ENCODE measurements around the gene PHKG2. TPM values are rescaled to one million over a fixed set of nuclear protein-coding genes. Genes with fewer than 3 reads are reported as not detected.

PHKG2 gene
- total RNA-seq, 4 donors from 2014 or later, result 29.9 to 46.2 (median 33.3) TPM

GRCh38 chr16:30774367-30775130 is 26.3 kb downstream of the PHKG2 start:
- Histone ChIP-seq H3K27me3 (no peaks in the 10 kb centered on the region), H3K4me1 (peaks cover 0 to 46% (median 15%) of the 10 kb centered on the region in 4 donors), H3K4me3 (peak overlapping the region; percentile 68 to 92 (median 80)), H3K27ac (peak overlapping the region; percentile 50 to 90 (median 84)), H3K36me3 (peaks cover 3 to 48% (median 15%) of the 10 kb centered on the region in 3 donors), H3K9me3 (no peaks in the 10 kb centered on the region)
- 48 to 53% methylated on average over 5 to 6 of the region's 8 CpGs for WGBS, 2 donors
- DNase-seq (ENCODE audit: low spot score in 2 of 2), result no peak
- TF ChIP-seq POLR2A (IDR thresholded peaks at IDR 0.05) (no peak), CTCF (IDR thresholded peaks at IDR 0.05) (no peak), EP300 (IDR thresholded peaks at IDR 0.05) (no peak)

- Histone ChIP-seq H3K27ac (peak overlapping the region; percentile 50 to 90 (median 84)), H3K27me3 (no peaks in the 10 kb centered on the region), H3K9me3 (no peaks in the 10 kb centered on the region), H3K4me1 (peaks cover 0 to 51% (median 15%) of the 10 kb centered on the region in 4 donors), H3K36me3 (peaks cover 3 to 45% (median 15%) of the 10 kb centered on the region in 3 donors), H3K4me3 (peak overlapping the region; percentile 68 to 92 (median 80))
- WGBS, 2 donors, result 0% methylated on average over 2 to 8 of the region's 15 CpGs
- DNase-seq (ENCODE audit: low spot score in 2 of 2), result no peak
- no peak for TF ChIP-seq POLR2A (IDR thresholded peaks at IDR 0.05)
- TF ChIP-seq EP300 (IDR thresholded peaks at IDR 0.05), result no peak
- no peak for TF ChIP-seq CTCF (IDR thresholded peaks at IDR 0.05)
Measured at GRCh38 chr16:30775131-30775391, 26.8 kb downstream of the PHKG2 start.

GRCh38 chr16:30775392-30776188 is 27.4 kb downstream of the PHKG2 start:
- H3K4me1 ChIP-seq, result peaks cover 0 to 54% (median 15%) of the 10 kb centered on the region in 4 donors
- H3K27ac ChIP-seq, result peak overlapping the region; percentile 50 to 90 (median 84)
- peak overlapping the region; percentile 68 to 92 (median 80) for H3K4me3 ChIP-seq
- TF ChIP-seq EP300 (IDR thresholded peaks at IDR 0.05), result peak in 1 of 2 donors; percentile 89
- peak in 1 of 5 experiments; percentile 22 for TF ChIP-seq CTCF (IDR thresholded peaks at IDR 0.05)
- peak; percentile 31 to 48 for TF ChIP-seq POLR2A (IDR thresholded peaks at IDR 0.05)
- H3K36me3 ChIP-seq, result peaks cover 3 to 45% (median 15%) of the 10 kb centered on the region in 3 donors
- WGBS, 2 donors, result 0% methylated on average over 8 to 25 of the region's 81 CpGs
- no peaks in the 10 kb centered on the region for H3K27me3 ChIP-seq
- H3K9me3 ChIP-seq, result no peaks in the 10 kb centered on the region
- DNase-seq (ENCODE audit: low spot score in 2 of 2), result peak; percentile 56 to 72

- Histone ChIP-seq H3K4me3 (no peak overlapping the region), H3K9me3 (no peaks in the 10 kb centered on the region), H3K36me3 (peaks cover 0 to 45% (median 9%) of the 10 kb centered on the region in 3 donors), H3K27ac (peak overlapping the region; percentile 2 to 75 (median 34)), H3K27me3 (no peaks in the 10 kb centered on the region), H3K4me1 (peaks cover 0 to 54% (median 15%) of the 10 kb centered on the region in 4 donors)
- 73% methylated on average over 7 of the region's 7 CpGs for WGBS, 2 donors
- DNase-seq (ENCODE audit: low spot score in 2 of 2), result no peak
- TF ChIP-seq POLR2A (IDR thresholded peaks at IDR 0.05) (no peak), EP300 (IDR thresholded peaks at IDR 0.05) (no peak), CTCF (IDR thresholded peaks at IDR 0.05) (no peak)
Measured at GRCh38 chr16:30777591-30778297, 29.5 kb downstream of the PHKG2 start.
